ENCODE results near the gene QPCTL.

The QPCTL gene

GRCh38 chr19:45645631-45646344, 46.7 kb upstream of the QPCTL start:
- peaks cover 13% of the 10 kb centered on the region for H3K4me1 ChIP-seq (ENCODE audit: insufficient read depth, poor library complexity, severe bottlenecking)
- no peaks in the 10 kb centered on the region for H3K9me3 ChIP-seq (ENCODE audit: severe bottlenecking)
- no peaks in the 10 kb centered on the region for H3K36me3 ChIP-seq (ENCODE audit: low read depth)
- H3K27me3 ChIP-seq (ENCODE audit: insufficient read depth, poor library complexity, severe bottlenecking): no peaks in the 10 kb centered on the region
- H3K4me3 ChIP-seq (ENCODE audit: severe bottlenecking): peak overlapping the region; percentile 27
- DNase-seq (ENCODE audit: low spot score) (peak; percentile 85), ATAC-seq (ENCODE audit: low read depth) (peak; percentile 61)
- H3K27ac ChIP-seq (ENCODE audit: poor library complexity, severe bottlenecking): no peak overlapping the region
- TF ChIP-seq CTCF (IDR thresholded peaks at IDR 0.05; ENCODE audit: poor library complexity, severe bottlenecking): no peak

GRCh38 chr19:45646345-45646698, 46.1 kb upstream of the QPCTL start:
- peaks cover 13% of the 10 kb centered on the region for H3K4me1 ChIP-seq (ENCODE audit: insufficient read depth, poor library complexity, severe bottlenecking)
- H3K36me3 ChIP-seq (ENCODE audit: low read depth): no peaks in the 10 kb centered on the region
- no peak for TF ChIP-seq CTCF (IDR thresholded peaks at IDR 0.05; ENCODE audit: poor library complexity, severe bottlenecking)
- peak overlapping the region; percentile 27 for H3K4me3 ChIP-seq (ENCODE audit: severe bottlenecking)
- H3K27ac ChIP-seq (ENCODE audit: poor library complexity, severe bottlenecking): no peak overlapping the region
- DNase-seq (ENCODE audit: low spot score): no peak
- H3K9me3 ChIP-seq (ENCODE audit: severe bottlenecking): no peaks in the 10 kb centered on the region
- no peak for ATAC-seq (ENCODE audit: low read depth)
- no peaks in the 10 kb centered on the region for H3K27me3 ChIP-seq (ENCODE audit: insufficient read depth, poor library complexity, severe bottlenecking)

- no peak overlapping the region for H3K4me3 ChIP-seq (ENCODE audit: severe bottlenecking)
- ATAC-seq (ENCODE audit: low read depth) (no peak), DNase-seq (ENCODE audit: low spot score) (no peak)
- H3K9me3 ChIP-seq (ENCODE audit: severe bottlenecking): no peaks in the 10 kb centered on the region
- H3K27me3 ChIP-seq (ENCODE audit: insufficient read depth, poor library complexity, severe bottlenecking): no peaks in the 10 kb centered on the region
- peaks cover 6% of the 10 kb centered on the region for H3K4me1 ChIP-seq (ENCODE audit: insufficient read depth, poor library complexity, severe bottlenecking)
- H3K27ac ChIP-seq (ENCODE audit: poor library complexity, severe bottlenecking): no peak overlapping the region
- no peak for TF ChIP-seq CTCF (IDR thresholded peaks at IDR 0.05; ENCODE audit: poor library complexity, severe bottlenecking)
- H3K36me3 ChIP-seq (ENCODE audit: low read depth): no peaks in the 10 kb centered on the region
These were observed 41.7 kb upstream of the QPCTL start for GRCh38 chr19:45650722-45651121.

GRCh38 chr19:45653634-45654033, 38.8 kb upstream of the QPCTL start:
- Histone ChIP-seq H3K4me3 (ENCODE audit: severe bottlenecking) (no peak overlapping the region), H3K27me3 (ENCODE audit: insufficient read depth, poor library complexity, severe bottlenecking) (no peaks in the 10 kb centered on the region), H3K27ac (ENCODE audit: poor library complexity, severe bottlenecking) (no peak overlapping the region), H3K9me3 (ENCODE audit: severe bottlenecking) (no peaks in the 10 kb centered on the region), H3K4me1 (ENCODE audit: insufficient read depth, poor library complexity, severe bottlenecking) (no peaks in the 10 kb centered on the region), H3K36me3 (ENCODE audit: low read depth) (no peaks in the 10 kb centered on the region)
- ATAC-seq (ENCODE audit: low read depth) (no peak), DNase-seq (ENCODE audit: low spot score) (no peak)
- no peak for TF ChIP-seq CTCF (IDR thresholded peaks at IDR 0.05; ENCODE audit: poor library complexity, severe bottlenecking)

- Histone ChIP-seq H3K27me3 (ENCODE audit: insufficient read depth, poor library complexity, severe bottlenecking) (no peaks in the 10 kb centered on the region), H3K27ac (ENCODE audit: poor library complexity, severe bottlenecking) (no peak overlapping the region), H3K9me3 (ENCODE audit: severe bottlenecking) (no peaks in the 10 kb centered on the region), H3K4me1 (ENCODE audit: insufficient read depth, poor library complexity, severe bottlenecking) (no peaks in the 10 kb centered on the region), H3K36me3 (ENCODE audit: low read depth) (no peaks in the 10 kb centered on the region), H3K4me3 (ENCODE audit: severe bottlenecking) (no peak overlapping the region)
- ATAC-seq (ENCODE audit: low read depth) (no peak), DNase-seq (ENCODE audit: low spot score) (no peak)
- TF ChIP-seq CTCF (IDR thresholded peaks at IDR 0.05; ENCODE audit: poor library complexity, severe bottlenecking): no peak
These were observed 37.4 kb upstream of the QPCTL start for GRCh38 chr19:45655073-45655472.
